GM23248 (cell line): ENCODE results near the gene ADNP2.

Experiments used
- EZH2 ChIP-seq: fragments of 200-600 bp; sonication (generic); IDR thresholded peaks from 2 replicates; pipeline ENCODE4 v1.6.1; 2018; ENCODE audit warnings: antibody characterized with exemption, mild to moderate bottlenecking; ENCODE audit not compliant: insufficient read depth, poor library complexity, severe bottlenecking
- EZH2phosphoT487 ChIP-seq: fragments of 200-600 bp; sonication (generic); IDR thresholded peaks from 2 replicates; pipeline ENCODE4 v1.6.1; 2018; ENCODE audit warnings: antibody characterized with exemption, moderate library complexity, mild to moderate bottlenecking, low read depth; ENCODE audit not compliant: insufficient read depth

- TF ChIP-seq EZH2 = no peak
- TF ChIP-seq EZH2phosphoT487 = no peak
Measured at GRCh38 chr18:80168982-80169381, 59.9 kb downstream of the ADNP2 start.
